RPMI7951 (cell line): ENCODE results near the gene VPS8. TPM values are rescaled to one million over a fixed set of nuclear protein-coding genes. Genes with fewer than 3 reads are reported as not detected.

ENCODE experiments used
- DNase-seq: peaks from one replicate; pipeline ENCODE4 v3.0.0-alpha.2; 2012; ENCODE audit warnings: low read depth
- total RNA-seq: library from RNA; depleted of rRNA; stranded (reverse); fragments of >200 nt; shearing (Covaris generic); gene quantifications from 2 replicates; pipeline ENCODE4 v1.2.3, GENCODE V29; 2014

The VPS8 gene
- total RNA-seq, 1 experiment from 2014 or later, result 30.8 TPM

DNA sequence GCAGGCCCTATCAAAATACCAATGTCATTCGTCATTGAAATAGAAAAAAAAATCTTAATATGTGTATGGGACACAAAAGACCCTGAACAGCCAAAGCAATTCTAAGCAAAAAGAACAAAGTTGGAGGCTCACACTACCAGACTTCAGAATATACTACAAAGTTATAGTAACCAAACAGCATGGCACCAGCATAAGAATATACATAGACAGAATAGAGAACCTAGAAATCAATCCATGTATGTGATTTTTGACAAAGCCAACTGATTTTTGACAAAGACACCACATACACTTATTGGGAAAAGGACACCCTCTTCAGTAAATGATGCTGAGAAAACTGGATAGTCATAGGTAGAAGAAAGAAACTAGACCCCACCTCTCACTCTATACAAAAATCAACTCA, 245.9 kb downstream of the VPS8 start:
- DNase-seq, result no peak

DNA sequence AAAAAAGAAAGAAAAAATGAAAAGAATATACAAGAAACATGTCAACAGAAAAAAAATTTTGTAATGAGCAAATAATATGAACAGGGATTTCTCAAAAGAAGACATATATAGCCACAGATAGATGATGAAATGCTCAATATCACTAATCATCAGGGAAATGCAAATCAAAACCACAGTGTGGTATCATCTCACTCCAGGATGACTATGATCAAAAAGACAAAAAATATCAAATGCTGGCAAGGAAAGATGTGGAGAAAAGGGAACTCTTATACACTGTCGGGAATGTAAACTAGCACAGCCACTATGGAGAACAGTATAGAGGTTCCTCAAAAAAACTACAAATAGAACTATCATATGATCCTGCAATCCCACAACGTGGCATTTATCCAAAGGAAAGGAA, 246.8 kb downstream of the VPS8 start:
- no peak for DNase-seq

DNA sequence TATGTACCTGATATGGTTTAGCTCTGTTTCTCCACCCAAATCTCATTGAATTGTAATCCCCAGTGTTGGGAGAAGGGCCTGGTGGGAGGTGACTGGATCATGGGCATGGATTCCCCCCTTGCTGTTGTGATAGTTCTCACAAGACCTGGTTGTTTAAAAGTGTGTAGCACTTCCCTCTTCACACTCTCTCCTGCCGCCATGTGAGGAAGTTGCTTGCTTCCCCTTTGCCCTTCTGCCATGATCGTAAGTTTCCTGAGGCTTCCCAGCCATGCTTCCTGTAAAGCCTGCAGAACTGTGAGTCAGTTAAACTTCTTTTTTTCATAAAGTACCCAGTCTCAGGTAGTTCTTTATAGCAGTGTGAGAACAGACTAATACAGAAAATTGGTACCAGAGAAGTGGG, 247.8 kb downstream of the VPS8 start:
- DNase-seq, result no peak

DNA sequence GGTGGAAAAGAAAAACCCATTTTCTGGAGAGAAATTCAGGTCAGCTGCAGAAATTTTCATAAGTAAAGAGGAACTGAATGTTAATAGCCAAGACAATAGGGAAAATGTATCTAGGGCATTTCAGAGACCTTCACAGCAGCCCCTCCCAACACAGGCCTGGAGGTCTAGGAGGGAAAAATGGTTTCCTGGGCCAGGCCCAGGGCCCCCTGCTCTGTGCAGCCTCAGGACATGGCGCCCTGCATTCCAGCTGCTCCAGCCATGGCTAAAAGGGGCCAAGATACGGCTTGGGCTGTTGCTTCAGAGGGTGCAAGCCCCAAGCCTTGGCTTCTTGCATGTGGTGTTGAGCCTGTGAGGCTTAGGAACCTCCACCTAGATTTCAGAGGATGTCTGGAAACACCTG, 248.7 kb downstream of the VPS8 start:
- DNase-seq, result no peak

DNA sequence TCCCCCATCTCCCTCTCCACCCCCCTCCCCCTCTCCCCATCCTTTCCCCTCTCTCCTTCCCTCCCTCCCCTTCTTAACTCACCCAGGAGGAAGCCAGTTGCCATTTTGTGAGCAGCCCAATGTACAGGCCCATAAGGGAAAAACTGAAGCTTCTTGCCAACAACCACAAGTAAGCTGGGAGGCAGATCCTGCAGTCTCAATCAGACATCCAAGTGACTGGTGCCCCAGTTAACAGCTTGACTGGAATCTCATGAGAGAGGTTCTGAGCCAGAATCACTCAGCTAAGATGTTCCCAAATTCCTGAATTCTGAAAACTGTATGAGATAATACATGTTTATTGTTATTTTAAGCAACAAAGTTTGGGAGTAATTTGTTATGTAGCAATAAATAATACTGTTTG, 250.2 kb downstream of the VPS8 start:
- no peak for DNase-seq

DNA sequence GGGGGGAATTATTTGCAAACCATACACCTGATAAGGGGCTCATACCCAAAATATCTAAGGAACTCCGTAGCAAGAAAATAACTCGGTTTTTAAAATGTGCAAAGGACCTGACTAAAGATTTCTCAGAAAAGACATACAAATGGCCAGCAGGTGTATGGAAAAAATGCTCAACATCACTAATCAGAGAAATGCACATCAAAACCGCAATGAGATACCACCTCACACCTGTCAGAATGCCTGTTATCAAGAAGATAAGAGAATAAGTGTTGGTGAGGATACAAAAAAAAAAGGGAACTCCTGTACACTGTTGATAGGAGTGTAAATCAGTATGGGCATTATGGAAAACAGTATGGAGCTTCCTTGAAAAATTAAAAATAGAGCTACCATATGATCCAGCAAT, 251.5 kb downstream of the VPS8 start:
- no peak for DNase-seq

DNA sequence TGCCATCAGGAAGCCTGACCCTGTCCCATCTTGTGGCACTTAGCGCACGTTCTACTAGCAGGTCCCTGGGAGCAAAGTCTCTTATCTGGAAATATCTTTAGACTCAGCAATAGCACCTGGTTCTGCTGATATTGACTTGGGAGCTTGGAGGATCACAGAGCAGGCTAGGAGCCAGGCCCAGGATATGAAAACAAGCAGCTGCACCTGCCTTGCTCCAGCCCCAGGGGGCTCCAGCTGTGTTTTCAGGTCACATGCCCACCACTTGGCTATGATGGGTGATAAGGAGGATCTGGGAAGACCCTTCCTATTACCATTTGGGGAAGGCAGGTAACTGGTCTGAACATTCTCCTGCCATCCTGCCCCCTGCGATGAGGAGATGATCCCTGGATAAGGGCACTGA, 253.1 kb downstream of the VPS8 start:
- DNase-seq, result no peak

DNA sequence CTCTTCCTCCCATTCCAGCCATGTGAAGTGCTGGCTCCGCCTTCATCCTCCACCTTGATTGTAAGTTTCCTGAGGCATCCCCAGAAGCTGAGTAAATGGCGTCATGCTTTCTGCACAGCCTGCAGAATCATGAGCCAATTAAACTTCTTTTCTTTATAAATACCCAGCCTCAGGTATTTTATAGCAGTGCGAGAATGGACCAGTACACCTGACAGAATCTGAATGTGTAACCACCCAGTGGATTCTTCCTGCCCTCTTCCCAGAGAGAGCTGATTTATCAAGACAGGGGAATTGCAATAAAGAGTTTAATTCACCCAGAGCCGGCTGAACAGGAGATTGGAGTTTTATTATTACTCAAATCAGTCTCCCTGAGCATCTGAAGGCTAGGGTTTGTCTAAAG, 254.3 kb downstream of the VPS8 start:
- no peak for DNase-seq

DNA sequence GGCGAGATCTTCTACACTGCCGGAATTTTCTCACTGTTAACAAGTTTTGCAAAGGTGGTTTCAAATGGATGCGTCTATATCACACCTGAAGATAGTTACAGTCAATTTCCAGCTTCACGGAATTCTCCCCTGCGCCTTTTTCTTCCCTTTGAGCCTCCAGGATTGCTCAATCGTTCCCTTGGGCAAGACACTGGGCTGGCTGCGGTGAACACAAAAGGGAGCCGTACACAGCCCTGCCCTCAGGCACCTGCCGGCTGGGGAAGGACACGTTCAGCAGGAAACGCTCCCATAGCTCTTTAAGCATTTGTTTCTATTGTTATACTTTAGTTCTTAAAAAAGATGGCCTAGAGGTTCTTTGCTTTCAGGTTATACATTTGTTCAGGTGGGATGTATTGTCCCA, 255.2 kb downstream of the VPS8 start:
- no peak for DNase-seq

DNA sequence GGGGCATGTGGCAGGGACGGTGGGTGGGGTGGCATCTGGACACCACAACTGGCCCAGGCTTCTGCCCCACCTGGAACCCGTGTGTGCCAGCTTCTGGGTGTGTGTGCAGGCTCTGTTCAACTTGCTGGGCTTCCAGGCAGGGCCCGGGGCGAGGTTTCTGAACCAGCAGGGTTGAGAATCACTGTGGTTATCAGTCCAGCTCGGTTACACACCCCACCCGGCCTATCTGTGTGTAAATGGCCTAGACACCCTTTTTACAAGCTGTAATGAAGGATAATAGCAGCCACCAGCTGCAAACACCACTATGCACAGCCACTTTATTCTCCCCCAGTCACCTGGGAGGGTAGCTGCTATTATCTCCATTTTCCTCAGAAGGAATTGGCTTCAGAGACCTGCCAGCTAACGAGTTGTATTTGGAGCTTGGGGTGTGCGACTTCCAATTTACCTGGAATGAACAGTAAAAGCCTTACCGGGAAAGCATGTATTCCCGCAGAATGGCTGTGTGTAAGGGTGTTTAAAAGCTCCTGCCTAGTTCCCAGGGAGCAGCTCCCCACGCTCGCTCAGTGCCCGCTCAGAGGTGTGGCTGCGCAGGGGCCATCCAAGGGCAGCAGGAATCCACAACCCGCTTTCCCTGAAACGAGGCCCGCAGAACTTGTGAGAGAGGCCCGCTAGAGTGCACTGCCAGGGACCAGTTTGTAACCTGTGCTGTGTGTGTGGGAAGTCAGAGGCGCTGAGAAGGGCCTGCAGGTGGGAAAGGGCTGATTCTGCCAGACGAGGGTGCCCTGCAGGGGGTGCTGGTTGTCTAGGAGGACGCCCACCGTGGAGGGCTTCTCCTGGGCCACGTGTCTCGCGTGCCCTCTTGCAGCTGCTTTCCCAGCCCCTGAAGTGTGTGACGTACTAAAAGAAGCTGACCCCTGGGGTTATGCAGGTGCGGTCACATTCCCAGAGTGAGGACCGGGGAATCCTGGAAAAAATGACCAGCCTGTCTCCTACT, 257.4 kb downstream of the VPS8 start:
- DNase-seq, result no peak

DNA sequence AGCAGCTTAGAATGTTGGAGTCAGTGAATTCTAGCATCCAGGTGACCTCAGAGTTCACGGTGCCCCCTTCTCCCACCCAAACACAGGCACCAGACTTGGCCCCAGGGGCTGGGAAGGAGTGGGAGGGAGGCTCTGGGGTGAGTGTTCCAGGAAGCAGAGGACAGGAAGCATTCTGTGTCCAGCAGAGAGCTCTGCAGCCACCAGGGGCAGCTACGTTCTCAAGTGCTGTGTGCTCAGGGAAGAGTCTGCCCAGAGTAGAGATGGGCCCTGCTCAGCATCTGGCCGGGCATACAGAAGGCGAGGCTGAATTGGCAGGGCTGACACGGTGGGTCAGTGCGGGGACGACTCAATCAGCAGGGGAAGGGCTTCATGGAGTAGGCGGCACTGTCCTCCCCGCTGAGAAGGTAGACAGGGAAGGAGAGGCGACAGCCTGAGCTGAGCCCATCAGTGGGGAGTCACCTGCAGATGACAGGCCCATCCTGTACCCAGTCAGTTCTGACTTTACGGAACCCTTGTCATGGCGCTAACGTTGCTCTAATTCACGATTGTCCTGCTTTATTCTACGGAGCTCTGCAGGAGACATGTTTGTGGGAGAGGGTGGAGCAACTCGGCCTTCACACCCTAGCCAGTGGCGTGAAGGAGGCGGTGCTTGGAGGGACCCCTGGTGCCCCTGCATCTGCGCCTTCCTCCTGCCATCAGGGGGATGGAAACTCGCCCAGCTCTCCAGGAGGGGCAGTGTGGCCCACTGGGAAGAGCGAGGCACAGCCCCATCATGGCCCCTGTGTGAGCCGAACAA, 258.7 kb downstream of the VPS8 start:
- peak; percentile 62 for DNase-seq

DNA sequence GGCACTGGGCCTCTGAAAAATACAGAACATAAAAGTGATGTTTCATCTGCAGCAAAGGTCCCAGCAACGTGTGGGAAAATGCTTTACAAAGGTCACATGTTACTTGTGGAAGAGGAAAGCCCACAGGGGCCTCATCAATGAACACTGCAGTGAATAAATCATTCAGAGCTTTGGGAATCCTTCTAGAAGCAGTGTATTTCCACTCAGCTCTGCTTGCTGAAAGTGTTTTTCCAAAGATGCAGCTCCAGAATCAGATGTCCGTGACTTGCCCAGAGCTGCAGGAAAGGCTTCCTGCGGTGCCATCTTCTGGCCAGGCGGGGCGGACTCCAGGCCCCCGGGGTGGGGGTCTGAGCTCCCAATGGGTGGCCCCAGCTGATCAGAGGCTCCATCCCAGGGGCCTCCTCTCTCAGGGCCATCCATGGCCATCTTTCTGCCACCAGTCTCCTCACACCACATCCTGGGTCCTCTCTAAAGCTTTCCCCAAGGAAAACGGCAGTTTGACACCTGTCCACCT, 259.4 kb downstream of the VPS8 start:
- no peak for DNase-seq

DNA sequence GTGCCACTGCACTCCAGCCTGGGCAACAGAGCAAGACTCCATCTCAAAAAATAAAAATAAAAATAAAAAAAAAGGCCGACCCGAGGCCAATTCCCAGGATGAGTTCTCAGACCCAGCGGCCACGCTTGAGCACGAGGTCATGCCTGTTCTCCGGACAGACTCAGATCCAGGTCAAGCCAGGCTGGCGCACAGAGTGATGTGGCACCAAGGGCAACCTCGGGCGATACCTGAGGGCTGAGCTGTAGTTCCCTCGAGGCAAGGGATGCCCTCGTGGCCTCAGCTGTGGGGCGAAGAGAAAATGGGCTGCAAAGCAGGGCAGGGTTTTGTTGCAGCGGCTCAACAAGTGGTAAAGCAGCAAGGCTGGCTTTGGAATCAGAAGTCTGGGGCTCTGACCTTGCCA, 263.6 kb downstream of the VPS8 start:
- DNase-seq, result no peak

DNA sequence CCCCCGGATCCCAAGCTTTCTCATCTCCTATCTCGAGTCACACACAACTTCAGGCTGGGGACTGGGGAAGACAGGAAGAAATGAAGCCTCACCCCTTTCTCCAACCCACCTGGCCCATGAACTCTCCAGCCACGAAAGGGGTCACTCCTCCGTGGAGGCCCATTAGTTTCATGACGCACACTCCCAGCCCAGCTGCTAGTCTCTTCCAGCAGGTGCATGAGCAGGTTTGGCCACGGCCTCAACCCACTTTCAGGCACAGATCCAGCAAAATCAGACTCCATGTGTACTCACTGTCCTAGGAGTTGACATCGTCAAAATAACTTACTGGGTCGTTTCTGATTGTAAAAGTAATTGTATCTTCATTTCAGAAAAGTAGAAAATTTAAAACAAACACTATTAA, 264.3 kb downstream of the VPS8 start:
- no peak for DNase-seq

DNA sequence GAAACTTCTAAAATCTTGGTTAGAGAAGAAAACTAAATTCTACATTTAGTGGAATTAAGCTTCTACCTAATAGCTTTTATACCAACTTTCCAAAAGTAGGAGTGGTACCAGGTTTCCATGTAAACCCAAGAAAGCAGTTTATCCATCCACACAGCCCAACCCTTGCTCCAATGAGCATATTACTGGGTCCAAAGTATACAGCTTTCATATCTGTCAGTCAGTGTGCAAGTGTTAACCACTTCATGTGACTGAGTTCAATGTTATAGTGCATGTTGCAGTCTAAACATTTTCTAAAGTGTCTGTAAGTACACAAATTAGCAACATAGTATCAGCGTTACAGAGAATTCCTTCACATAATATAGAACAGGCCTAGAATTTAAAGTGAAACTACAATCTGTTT, 267.7 kb downstream of the VPS8 start:
- DNase-seq, result no peak

DNA sequence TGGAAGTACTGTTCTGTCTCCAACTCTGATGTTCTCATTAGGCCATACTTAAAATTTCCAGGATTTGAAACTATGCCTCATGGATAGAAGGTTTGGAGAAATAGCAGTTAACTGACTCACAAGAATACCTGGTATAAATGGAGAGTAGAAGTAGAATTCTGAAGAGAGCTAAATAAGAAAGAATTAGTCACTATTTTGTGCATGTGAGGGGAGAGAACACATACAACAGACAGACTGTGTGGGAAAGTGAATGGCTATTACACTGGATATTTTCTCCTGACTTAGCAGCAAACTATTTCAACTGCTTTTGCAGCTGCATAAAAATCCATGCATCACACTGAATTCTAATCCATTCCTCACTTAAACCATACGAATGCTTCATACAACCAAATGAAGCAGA, 269.6 kb downstream of the VPS8 start:
- DNase-seq, result no peak

DNA sequence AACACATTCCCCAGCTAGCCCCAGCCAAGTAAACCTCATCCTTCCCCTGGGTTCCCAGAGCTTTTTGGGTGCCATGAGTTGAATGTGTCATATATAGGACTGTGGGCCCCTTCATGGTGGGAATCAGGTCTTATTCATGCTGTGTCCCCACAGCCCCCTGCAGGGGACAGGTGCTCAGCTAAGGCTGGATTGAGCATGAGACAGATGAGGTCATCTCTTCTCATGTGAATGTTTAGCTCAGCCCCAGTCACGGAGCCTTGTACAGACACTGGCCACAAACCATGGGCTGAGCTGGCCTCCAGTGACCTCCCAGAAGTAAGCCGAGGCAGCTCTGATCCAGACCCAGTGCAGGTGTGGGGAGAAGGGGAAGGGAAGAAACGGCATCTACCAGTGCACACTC, 270.2 kb downstream of the VPS8 start:
- no peak for DNase-seq

DNA sequence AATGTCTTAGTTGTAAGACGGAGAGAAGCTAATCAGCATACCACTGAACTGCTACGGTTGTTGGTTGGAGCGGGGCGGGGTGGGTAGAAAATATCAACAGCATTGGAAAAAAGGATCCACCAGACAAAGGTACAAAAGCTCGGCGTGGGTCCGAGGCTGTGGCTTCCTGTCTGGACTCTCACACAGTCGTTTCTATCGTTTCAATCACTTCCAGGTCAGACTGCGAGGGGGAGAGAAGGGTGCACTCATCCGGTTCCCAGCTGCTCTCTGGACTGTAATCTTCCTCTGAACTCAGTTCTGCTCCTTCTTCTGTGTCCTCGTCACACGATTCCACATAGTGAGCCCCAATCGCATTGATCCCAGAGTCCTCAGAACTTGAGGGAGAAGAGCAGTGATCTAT, 270.9 kb downstream of the VPS8 start:
- DNase-seq, result no peak

DNA sequence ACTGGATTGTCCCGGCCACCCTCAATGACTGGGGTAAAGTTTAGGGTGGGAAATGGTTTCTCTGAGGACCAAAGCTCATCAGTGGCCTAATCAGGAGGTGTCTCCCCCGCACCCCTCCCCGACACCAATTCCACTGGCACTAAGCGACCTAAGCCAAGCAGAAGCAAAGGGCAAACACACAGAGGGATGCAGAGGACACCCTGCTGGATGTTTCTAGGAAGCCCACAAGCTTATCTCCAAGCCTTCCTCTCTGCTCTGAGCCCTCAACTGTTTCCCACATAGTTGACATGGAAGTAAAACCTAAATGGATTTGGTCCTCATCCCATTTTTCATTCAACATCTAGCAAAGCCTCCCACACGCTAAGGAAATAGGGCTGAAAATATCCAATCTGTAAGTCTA, 272.4 kb downstream of the VPS8 start:
- DNase-seq, result no peak

DNA sequence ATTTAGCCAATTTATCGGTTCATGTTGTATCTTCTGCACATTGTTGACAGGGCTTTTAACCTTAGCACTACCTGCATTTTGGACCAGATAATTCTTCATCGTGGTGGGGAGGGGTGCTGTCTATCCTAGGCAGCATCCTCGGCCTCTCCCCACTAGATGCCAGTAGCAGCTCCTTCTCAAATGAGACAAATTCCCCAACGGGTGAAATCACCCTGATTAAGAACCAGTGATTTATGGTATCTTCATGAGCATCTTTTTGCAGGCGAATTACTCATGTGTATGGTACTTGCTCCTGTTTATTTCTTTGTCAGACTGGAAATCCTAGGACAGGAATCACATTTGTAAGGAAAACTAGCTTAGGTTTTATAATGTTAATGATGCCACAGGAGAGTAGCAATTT, 272.9 kb downstream of the VPS8 start:
- DNase-seq, result peak; percentile 15

DNA sequence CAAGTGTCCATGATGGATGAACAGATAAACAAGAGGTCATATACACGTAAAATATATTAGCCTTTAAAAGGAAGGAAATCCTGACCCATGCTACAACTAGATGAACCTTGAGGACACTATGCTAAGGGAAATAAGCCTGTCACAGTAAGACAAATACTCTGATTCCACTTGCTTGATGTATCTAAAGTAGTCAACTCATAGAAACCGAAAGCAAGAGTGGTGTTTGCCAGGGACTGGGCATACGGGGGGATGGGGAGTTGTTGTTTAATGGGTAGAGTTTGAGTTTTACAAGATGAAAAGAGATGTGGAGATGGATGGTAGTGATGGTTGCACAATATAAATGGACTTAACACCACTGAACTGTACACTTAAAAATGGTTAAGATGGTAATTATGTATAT, 275.5 kb downstream of the VPS8 start:
- DNase-seq, result no peak

DNA sequence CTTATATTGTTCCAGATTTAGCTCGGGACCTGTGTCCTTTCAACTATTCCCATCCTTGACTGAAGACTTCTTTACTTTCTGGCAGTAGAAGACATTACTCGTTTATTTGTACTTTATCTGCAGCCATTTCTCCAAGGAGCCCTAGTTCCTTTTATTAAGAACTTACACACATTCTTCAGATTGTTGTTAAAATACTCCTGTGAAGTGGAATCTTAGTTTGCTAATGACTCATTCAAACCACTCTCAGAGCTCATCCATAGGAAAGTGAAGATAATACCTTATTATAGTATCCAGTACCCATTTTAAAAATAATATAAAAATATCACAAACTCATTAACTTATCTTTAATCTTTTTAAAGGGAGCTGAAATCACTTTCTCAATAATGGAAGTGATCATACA, 277.4 kb downstream of the VPS8 start:
- DNase-seq, result peak; percentile 17

DNA sequence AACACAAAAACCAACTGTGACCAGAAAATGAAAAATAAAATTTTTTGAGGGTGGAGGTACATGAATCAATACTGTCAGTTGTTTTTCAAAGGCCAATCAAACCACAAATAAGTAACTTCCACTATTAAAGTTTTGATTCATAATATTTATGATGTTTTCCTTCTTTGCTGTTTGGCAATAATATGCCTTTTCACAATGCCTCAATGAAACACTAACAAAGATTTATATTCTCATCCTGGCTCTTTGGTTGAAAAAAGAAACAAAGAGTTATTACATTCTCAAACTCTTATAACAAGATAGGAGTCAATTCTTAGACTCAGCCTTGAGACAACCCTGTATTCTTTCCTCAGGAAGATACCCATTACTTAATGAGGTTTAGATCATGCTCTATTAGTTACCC, 277.8 kb downstream of the VPS8 start:
- no peak for DNase-seq
